Esophagus muscularis mucosa (tissue), 4 donors: ENCODE measurements around the gene CDRT4.

Source experiments
- EP300 ChIP-seq: sonication (generic); formaldehyde crosslinking; IDR thresholded peaks from one replicate; pipeline ENCODE4 v1.6.1; 2017; ENCODE audit warnings: antibody characterized with exemption
- POLR2AphosphoS5 ChIP-seq, 2 donors: sonication (generic); formaldehyde crosslinking; IDR thresholded peaks; one replicate each; pipeline ENCODE4 v1.6.1; 2017; ENCODE audit warnings: antibody characterized with exemption in 2 of 2
- TF ChIP-seq, protein P1 (sequence below), 3 experiments: fragments of 200-600 bp in 2 of 3; fragments of 450-650 bp in 1 of 3; sonication (generic) in 2 of 3; IDR thresholded peaks; one replicate each; pipeline ENCODE4 v1.5.1; 2017 to 2019; ENCODE audit warnings: antibody characterized with exemption in 3 of 3, mild to moderate bottlenecking in 2 of 3, moderate library complexity in 1 of 3

DNA sequence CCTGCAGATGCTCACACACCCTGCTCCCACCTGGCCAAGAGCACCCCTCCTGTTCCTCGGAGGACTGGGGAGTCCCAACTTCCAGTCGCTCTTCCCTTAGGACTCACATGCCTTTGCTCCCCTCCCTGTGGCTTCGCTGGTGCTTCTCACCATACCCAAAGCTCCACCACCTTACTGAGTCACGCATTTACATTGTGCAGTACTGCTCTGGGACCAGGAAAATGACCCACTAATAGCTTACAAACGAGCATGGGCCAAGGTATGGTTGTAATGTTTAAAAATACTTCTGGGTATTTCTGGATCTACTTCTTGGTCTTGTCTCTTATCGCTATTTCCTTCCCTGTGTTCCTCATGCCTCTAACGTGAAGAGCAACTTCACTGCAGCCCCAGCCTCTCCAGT is 41.0 kb upstream of the CDRT4 start:
- TF ChIP-seq, protein P1, sequence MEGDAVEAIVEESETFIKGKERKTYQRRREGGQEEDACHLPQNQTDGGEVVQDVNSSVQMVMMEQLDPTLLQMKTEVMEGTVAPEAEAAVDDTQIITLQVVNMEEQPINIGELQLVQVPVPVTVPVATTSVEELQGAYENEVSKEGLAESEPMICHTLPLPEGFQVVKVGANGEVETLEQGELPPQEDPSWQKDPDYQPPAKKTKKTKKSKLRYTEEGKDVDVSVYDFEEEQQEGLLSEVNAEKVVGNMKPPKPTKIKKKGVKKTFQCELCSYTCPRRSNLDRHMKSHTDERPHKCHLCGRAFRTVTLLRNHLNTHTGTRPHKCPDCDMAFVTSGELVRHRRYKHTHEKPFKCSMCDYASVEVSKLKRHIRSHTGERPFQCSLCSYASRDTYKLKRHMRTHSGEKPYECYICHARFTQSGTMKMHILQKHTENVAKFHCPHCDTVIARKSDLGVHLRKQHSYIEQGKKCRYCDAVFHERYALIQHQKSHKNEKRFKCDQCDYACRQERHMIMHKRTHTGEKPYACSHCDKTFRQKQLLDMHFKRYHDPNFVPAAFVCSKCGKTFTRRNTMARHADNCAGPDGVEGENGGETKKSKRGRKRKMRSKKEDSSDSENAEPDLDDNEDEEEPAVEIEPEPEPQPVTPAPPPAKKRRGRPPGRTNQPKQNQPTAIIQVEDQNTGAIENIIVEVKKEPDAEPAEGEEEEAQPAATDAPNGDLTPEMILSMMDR (IDR thresholded peaks at IDR 0.05), result no peak
- TF ChIP-seq POLR2AphosphoS5 (IDR thresholded peaks at IDR 0.05) (no peak), EP300 (no peak)
